ENCODE measurements around the gene EEFSEC.

DNA sequence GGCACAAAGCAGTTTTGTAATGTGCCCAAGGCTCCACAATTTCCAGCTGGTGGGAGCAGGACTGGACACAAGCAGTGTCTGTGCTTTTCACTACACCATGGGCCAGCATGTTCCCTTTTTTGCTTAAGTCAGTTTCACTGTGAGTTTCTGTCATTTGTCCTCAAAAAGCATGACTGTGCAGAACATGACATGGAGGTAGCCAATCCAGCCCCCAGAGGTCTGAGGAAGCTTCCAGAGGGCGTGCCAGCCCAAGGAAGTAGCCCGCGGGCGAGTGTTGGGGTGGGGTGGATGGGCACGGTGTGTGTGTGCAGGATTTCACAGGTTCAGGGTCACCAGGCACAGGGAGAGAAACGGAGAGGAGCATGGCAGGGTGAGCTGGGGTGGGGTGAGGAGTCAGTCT, 8.0 kb upstream of the EEFSEC start:
- TF ChIP-seq, protein P1, sequence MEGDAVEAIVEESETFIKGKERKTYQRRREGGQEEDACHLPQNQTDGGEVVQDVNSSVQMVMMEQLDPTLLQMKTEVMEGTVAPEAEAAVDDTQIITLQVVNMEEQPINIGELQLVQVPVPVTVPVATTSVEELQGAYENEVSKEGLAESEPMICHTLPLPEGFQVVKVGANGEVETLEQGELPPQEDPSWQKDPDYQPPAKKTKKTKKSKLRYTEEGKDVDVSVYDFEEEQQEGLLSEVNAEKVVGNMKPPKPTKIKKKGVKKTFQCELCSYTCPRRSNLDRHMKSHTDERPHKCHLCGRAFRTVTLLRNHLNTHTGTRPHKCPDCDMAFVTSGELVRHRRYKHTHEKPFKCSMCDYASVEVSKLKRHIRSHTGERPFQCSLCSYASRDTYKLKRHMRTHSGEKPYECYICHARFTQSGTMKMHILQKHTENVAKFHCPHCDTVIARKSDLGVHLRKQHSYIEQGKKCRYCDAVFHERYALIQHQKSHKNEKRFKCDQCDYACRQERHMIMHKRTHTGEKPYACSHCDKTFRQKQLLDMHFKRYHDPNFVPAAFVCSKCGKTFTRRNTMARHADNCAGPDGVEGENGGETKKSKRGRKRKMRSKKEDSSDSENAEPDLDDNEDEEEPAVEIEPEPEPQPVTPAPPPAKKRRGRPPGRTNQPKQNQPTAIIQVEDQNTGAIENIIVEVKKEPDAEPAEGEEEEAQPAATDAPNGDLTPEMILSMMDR (IDR thresholded peaks at IDR 0.05), result no peak
- no peak for TF ChIP-seq EZH2 (IDR thresholded peaks at IDR 0.05)
- no peak for TF ChIP-seq EZH2phosphoT487 (IDR thresholded peaks at IDR 0.05)
